Measurements from ENCODE around the gene ENOX2. TPM values are rescaled to one million over a fixed set of nuclear protein-coding genes. Genes with fewer than 3 reads are reported as not detected.

The ENOX2 gene
- total and polyA plus RNA-seq, 2 of the 13 experiments (the other 11 are each of a cell fraction or from before 2014, with no cell fraction given) = 5.9 to 8.5 TPM

- no peak for TF ChIP-seq PCBP1 (IDR thresholded peaks at IDR 0.05; ENCODE audit: borderline replicate concordance, low read depth, low read length)
- peak; percentile 98 for TF ChIP-seq ZSCAN30 (CRISPR knock-in tag; IDR thresholded peaks at IDR 0.05)
- no peak for TF ChIP-seq YEATS4 (CRISPR knock-in tag; IDR thresholded peaks at IDR 0.05; ENCODE audit: borderline replicate concordance)
Observed at GRCh38 chrX:130645955-130646583, 256.9 kb downstream of the ENOX2 start (continued).

GRCh38 chrX:130637591-130637990 lies 265.4 kb downstream of the ENOX2 start:
- BruUV-seq (replicated peaks) = no TSS peak
- FAIRE-seq (no peak), ATAC-seq (no peak), DNase-seq (ENCODE audit: low spot score) (no peak)
- H3K9ac ChIP-seq (ENCODE audit: insufficient read depth, low read depth, low read length) = no peak overlapping the region
- no peak overlapping the region for H2AFZ ChIP-seq (ENCODE audit: low read length)
- no peaks in the 10 kb centered on the region for H4K20me1 ChIP-seq (ENCODE audit: insufficient read depth, low read length)
- no peaks in the 10 kb centered on the region for H3K27me3 ChIP-seq (ENCODE audit: control insufficient read depth in 1 of 2, insufficient read depth in 2 of 2, low read length in 2 of 2)
- H3K4me3 ChIP-seq (replicated peaks in 1 of 3; ENCODE audit: insufficient read depth in 1 of 3, low read depth in 2 of 3, low read length in 3 of 3) = no peak overlapping the region
- no peak for TF ChIP-seq ZNF501 (CRISPR knock-in tag; IDR thresholded peaks at IDR 0.05)
- TF ChIP-seq MXD1 (CRISPR knock-in tag; IDR thresholded peaks at IDR 0.05) = no peak
- TF ChIP-seq TBP (CRISPR knock-in tag; IDR thresholded peaks at IDR 0.05) = no peak
- TF ChIP-seq ARNTL (CRISPR knock-in tag; IDR thresholded peaks at IDR 0.05) = no peak
- TF ChIP-seq HOXD1 (CRISPR knock-in tag; IDR thresholded peaks at IDR 0.05) = no peak
- TF ChIP-seq ZMAT5 (CRISPR knock-in tag; IDR thresholded peaks at IDR 0.05; ENCODE audit: borderline replicate concordance, low read depth) = no peak
- TF ChIP-seq GPN1 (CRISPR knock-in tag; IDR thresholded peaks at IDR 0.05; ENCODE audit: borderline replicate concordance) = no peak
- TF ChIP-seq THRA (CRISPR knock-in tag; IDR thresholded peaks at IDR 0.05; ENCODE audit: borderline replicate concordance) = no peak
- no peak for TF ChIP-seq ZNF775 (CRISPR knock-in tag; IDR thresholded peaks at IDR 0.05; ENCODE audit: borderline replicate concordance)
- TF ChIP-seq ZUFSP (CRISPR knock-in tag; IDR thresholded peaks at IDR 0.05; ENCODE audit: borderline replicate concordance) = no peak
- TF ChIP-seq MIER2 (CRISPR knock-in tag; IDR thresholded peaks at IDR 0.05) = no peak
- TF ChIP-seq ZNF709 (CRISPR knock-in tag; IDR thresholded peaks at IDR 0.05) = no peak
- no peak for TF ChIP-seq ZFYVE20 (CRISPR knock-in tag; IDR thresholded peaks at IDR 0.05; ENCODE audit: borderline replicate concordance, low read depth)
- no peak for TF ChIP-seq PREB (CRISPR knock-in tag; IDR thresholded peaks at IDR 0.05)
- no peak for TF ChIP-seq RFX1 (IDR thresholded peaks at IDR 0.05)
- TF ChIP-seq RNF2 (conservative IDR thresholded peaks at IDR 0.05; ENCODE audit: low read depth) = no peak
- no peak for TF ChIP-seq ZNF17 (CRISPR knock-in tag; IDR thresholded peaks at IDR 0.05)
- ChIA-PET POLR2A (no interaction called here), CTCF (ENCODE audit: low intra/inter-chr PET ratio, low total read pairs) (no interaction called here)
- no peaks in the 10 kb centered on the region for H3K36me3 ChIP-seq (replicated peaks in 1 of 2; ENCODE audit: control insufficient read depth in 1 of 2, insufficient read depth in 2 of 2, low read length in 2 of 2)
- no peaks in the 10 kb centered on the region for H3K4me1 ChIP-seq (ENCODE audit: insufficient read depth, low read length)
- no peak overlapping the region for H3K27ac ChIP-seq (ENCODE audit: extremely low read length, insufficient read depth, low read length)
- H3K4me2 ChIP-seq (ENCODE audit: low read depth, low read length) = no peak overlapping the region
- H3K9me3 ChIP-seq (ENCODE audit: low read length) = no peaks in the 10 kb centered on the region
- intact Hi-C loops (cut with micrococcal nuclease; ENCODE audit: unreplicated experiment) (no loop called here), in situ Hi-C loops (cut with HindIII; ENCODE audit: extremely low pct_ligation_motif_present, low pct_unique_long_range_greater_than_20kb) (no loop called here)
- WGBS (ENCODE audit: low lambda C conversion rate) = 83% methylated on average over 3 of the region's 3 CpGs
- no peaks in the 10 kb centered on the region for H3K79me2 ChIP-seq (ENCODE audit: insufficient read depth, low read length)

Measured in HepG2 (cell line).